A549 (cell line): Measurements from ENCODE around the gene CPAMD8.

Experiments used
- EP300 ChIP-seq, 2 experiments: fragments of >200 bp; sonication (Bioruptor Twin); formaldehyde crosslinking; IDR thresholded peaks; 2 replicates in 1 of 2; 3 replicates in 1 of 2; pipeline ENCODE4 v1.6.1; 2016 to 2017
- KDM1A ChIP-seq: fragments of 200-600 bp; sonication (generic); IDR thresholded peaks from 2 replicates; pipeline ENCODE4 v1.6.1; 2016; ENCODE audit warnings: low read depth, mild to moderate bottlenecking
- POLR2A ChIP-seq: IDR thresholded peaks from 2 replicates; pipeline ENCODE4 v1.6.1; 2012; ENCODE audit warnings: mild to moderate bottlenecking, low read length
- RFX5 ChIP-seq: fragments of 450-650 bp; IDR thresholded peaks from 2 replicates; pipeline ENCODE4 v1.7.1; 2014; ENCODE audit warnings: antibody characterized with exemption, mild to moderate bottlenecking, moderate library complexity
- RNF2 ChIP-seq: fragments of 200-600 bp; sonication (generic); IDR thresholded peaks from 2 replicates; pipeline ENCODE4 v1.6.1; 2016; ENCODE audit warnings: low read depth, mild to moderate bottlenecking, antibody characterized with exemption, moderate library complexity, borderline replicate concordance
- TP53 ChIP-seq: fragments of 250-450 bp; sonication (Bioruptor Pico); IDR thresholded peaks from 2 replicates; pipeline ENCODE4 v1.5.0; 2021; ENCODE audit warnings: mild to moderate bottlenecking, moderate library complexity
- ZFP36 ChIP-seq: fragments of 450-650 bp; IDR thresholded peaks from 2 replicates; pipeline ENCODE4 v1.6.1; 2014; ENCODE audit warnings: borderline replicate concordance; ENCODE audit not compliant: partially characterized antibody
- ZNF302 ChIP-seq: fragments of 250-450 bp; sonication (Bioruptor Pico); IDR thresholded peaks from 2 replicates; pipeline ENCODE4 v1.9.0; 2021; ENCODE audit warnings: inconsistent platforms, mild to moderate bottlenecking, moderate library complexity
- TF ChIP-seq, protein P1 (sequence below): fragments of >200 bp; sonication (Bioruptor Twin); formaldehyde crosslinking; IDR thresholded peaks from 3 replicates; pipeline ENCODE4 v1.5.1; 2016

DNA sequence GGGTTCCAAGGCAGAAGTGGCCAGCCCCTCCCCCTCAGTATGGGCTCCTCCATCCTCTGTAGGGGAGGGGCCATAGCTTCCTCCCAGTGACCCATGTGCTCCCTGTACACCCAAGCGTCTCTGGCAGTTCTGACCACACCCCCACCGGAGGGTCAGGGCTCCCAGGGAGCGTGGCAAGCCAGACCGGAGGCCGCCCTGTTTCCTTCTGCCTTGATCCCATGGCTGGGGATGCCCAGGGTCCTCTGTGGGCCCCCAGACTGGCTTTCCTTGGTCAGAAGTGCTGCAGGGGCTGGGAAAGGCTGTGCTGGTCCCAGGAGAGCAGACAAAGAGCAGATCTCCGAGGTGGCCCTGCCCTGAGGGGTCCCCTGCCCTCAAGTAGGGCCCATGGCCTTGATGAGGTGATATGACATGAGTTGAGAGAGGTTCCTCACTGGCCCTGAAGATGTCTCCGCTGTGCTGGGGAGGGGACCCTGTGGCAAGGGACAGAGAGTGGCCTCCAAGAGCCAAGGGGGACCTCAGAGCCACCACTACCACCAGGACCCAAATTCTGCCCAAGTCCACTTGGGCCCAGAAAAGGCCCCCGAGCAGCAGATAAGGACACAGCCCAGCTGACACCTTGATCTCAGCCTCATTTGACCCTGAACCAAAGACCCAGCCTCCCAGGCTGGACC is 145.6 kb downstream of the CPAMD8 start:
- no peak for TF ChIP-seq ZNF302
- TF ChIP-seq POLR2A, result no peak
- TF ChIP-seq, protein P1, sequence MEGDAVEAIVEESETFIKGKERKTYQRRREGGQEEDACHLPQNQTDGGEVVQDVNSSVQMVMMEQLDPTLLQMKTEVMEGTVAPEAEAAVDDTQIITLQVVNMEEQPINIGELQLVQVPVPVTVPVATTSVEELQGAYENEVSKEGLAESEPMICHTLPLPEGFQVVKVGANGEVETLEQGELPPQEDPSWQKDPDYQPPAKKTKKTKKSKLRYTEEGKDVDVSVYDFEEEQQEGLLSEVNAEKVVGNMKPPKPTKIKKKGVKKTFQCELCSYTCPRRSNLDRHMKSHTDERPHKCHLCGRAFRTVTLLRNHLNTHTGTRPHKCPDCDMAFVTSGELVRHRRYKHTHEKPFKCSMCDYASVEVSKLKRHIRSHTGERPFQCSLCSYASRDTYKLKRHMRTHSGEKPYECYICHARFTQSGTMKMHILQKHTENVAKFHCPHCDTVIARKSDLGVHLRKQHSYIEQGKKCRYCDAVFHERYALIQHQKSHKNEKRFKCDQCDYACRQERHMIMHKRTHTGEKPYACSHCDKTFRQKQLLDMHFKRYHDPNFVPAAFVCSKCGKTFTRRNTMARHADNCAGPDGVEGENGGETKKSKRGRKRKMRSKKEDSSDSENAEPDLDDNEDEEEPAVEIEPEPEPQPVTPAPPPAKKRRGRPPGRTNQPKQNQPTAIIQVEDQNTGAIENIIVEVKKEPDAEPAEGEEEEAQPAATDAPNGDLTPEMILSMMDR, result no peak
- no peak for TF ChIP-seq EP300 (IDR thresholded peaks at IDR 0.05)
- TF ChIP-seq TP53 (CRISPR knock-in tag), result no peak
- no peak for TF ChIP-seq RFX5
- TF ChIP-seq ZFP36, result no peak
- TF ChIP-seq RNF2, result no peak
- no peak for TF ChIP-seq KDM1A
